Ishikawa (cell line): ENCODE results near the gene MOAP1.

Experiments used
- CEBPB ChIP-seq: IDR thresholded peaks from 2 replicates; pipeline ENCODE4 v1.6.1; 2012
- CREB1 ChIP-seq: IDR thresholded peaks from 2 replicates; pipeline ENCODE4 v1.6.1; 2012; ENCODE audit warnings: low read depth
- EGR1 ChIP-seq: IDR thresholded peaks from 2 replicates; pipeline ENCODE4 v1.6.1; 2012
- EP300 ChIP-seq: IDR thresholded peaks from 2 replicates; pipeline ENCODE4 v1.6.1; 2012; ENCODE audit warnings: borderline replicate concordance
- FOXM1 ChIP-seq: IDR thresholded peaks from 2 replicates; pipeline ENCODE4 v1.6.1; 2012; ENCODE audit warnings: low read depth, borderline replicate concordance
- MAX ChIP-seq: IDR thresholded peaks from 2 replicates; pipeline ENCODE4 v1.6.1; 2012
- NFIC ChIP-seq: IDR thresholded peaks from 2 replicates; pipeline ENCODE4 v1.6.1; 2012
- RAD21 ChIP-seq: IDR thresholded peaks from 2 replicates; pipeline ENCODE4 v1.6.1; 2012; ENCODE audit warnings: low read depth
- REST ChIP-seq: IDR thresholded peaks from 2 replicates; pipeline ENCODE4 v1.6.1; 2012; ENCODE audit warnings: low read depth, mild to moderate bottlenecking
- TAF1 ChIP-seq: IDR thresholded peaks from 2 replicates; pipeline ENCODE4 v1.6.1; 2012; ENCODE audit warnings: low read depth, mild to moderate bottlenecking
- TCF12 ChIP-seq: IDR thresholded peaks from 2 replicates; pipeline ENCODE4 v1.6.1; 2012; ENCODE audit warnings: low read depth
- TEAD4 ChIP-seq: IDR thresholded peaks from 2 replicates; pipeline ENCODE4 v1.6.1; 2012
- USF1 ChIP-seq: IDR thresholded peaks from 2 replicates; pipeline ENCODE4 v1.6.1; 2012
- YY1 ChIP-seq: IDR thresholded peaks from 2 replicates; pipeline ENCODE4 v1.6.1; 2012; ENCODE audit warnings: low read depth
- ZBTB7A ChIP-seq: IDR thresholded peaks from 2 replicates; pipeline ENCODE4 v1.6.1; 2012; ENCODE audit warnings: low read depth

The MOAP1 gene

GRCh38 chr14:93207468-93208308 is 23.0 kb upstream of the MOAP1 start:
- no peak for TF ChIP-seq EGR1
- peak; percentile 46 for TF ChIP-seq RAD21

GRCh38 chr14:93206793-93207467 is 22.2 kb upstream of the MOAP1 start, which contains the start of the genes GON7 and UBR7:
GON7 (minus strand) TSS chr14:93207065; CDS start chr14:93207037, 28 bp downstream.
UBR7 (plus strand) TSS chr14:93207256; CDS start chr14:93207292, 36 bp downstream.
- TF ChIP-seq EGR1 (peak; percentile 12; the same call in 1 of the 2 replicates), YY1 (0 out of 2 replicates have a peak, but pooled peaks have one; percentile 11), TCF12 (no peak), CREB1 (peak; percentile 70), MAX (peak; percentile 80), TAF1 (peak; percentile 79), NFIC (no peak)

GRCh38 chr14:93201155-93201704 is 16.5 kb upstream of the MOAP1 start:
- no peak for TF ChIP-seq EP300
- TF ChIP-seq TAF1: no peak
- TF ChIP-seq YY1: no peak
- TF ChIP-seq TCF12: no peak
- no peak for TF ChIP-seq NFIC

GRCh38 chr14:93200553-93200952 is 15.9 kb upstream of the MOAP1 start:
- TF ChIP-seq EP300 (no peak), NFIC (no peak), REST (no peak), EGR1 (no peak), YY1 (no peak), TCF12 (no peak), MAX (no peak), ZBTB7A (no peak), USF1 (no peak), FOXM1 (no peak), CREB1 (no peak)

GRCh38 chr14:93199031-93199430 is 14.3 kb upstream of the MOAP1 start:
- TF ChIP-seq YY1 (no peak), EGR1 (no peak), CREB1 (no peak), MAX (no peak), TEAD4 (no peak), USF1 (no peak), CEBPB (no peak), EP300 (no peak), TAF1 (no peak), RAD21 (no peak), REST (no peak), FOXM1 (no peak), TCF12 (no peak), ZBTB7A (no peak), NFIC (no peak)

GRCh38 chr14:93195316-93195999 is 10.8 kb upstream of the MOAP1 start:
- TF ChIP-seq EP300 (no peak), TCF12 (no peak), USF1 (no peak), CREB1 (no peak), TAF1 (no peak), YY1 (no peak), ZBTB7A (no peak)
